Neuronal stem cell (in vitro differentiated cells): ENCODE measurements around the gene IGF2BP3.

Experiments
- DNase-seq: peaks from one replicate; pipeline ENCODE4 v3.0.0-alpha.2; 2013; ENCODE audit warnings: low spot score
- H2AFZ ChIP-seq: one replicate; pipeline ENCODE4 v1.6.1; 2013; ENCODE audit warnings: mild to moderate bottlenecking, low read length, inconsistent platforms
- H2AK5ac ChIP-seq: 2 replicates; pipeline ENCODE4 v1.6.1; 2013; ENCODE audit warnings: low read depth, mild to moderate bottlenecking, inconsistent platforms, low read length, moderate library complexity, mixed read lengths
- H2BK120ac ChIP-seq: 2 replicates; pipeline ENCODE4 v1.6.1; 2013; ENCODE audit warnings: low read depth, mild to moderate bottlenecking, inconsistent platforms, low read length, moderate library complexity, mixed read lengths
- H2BK12ac ChIP-seq: one replicate; pipeline ENCODE4 v1.6.1; 2013; ENCODE audit warnings: low read length, inconsistent platforms
- H2BK15ac ChIP-seq: 2 replicates; pipeline ENCODE4 v1.6.1; 2013; ENCODE audit warnings: mild to moderate bottlenecking, low read length, inconsistent platforms, mixed read lengths
- H2BK5ac ChIP-seq: one replicate; pipeline ENCODE4 v1.6.1; 2013; ENCODE audit warnings: inconsistent platforms, mild to moderate bottlenecking, low read length, moderate library complexity
- H3K14ac ChIP-seq: one replicate; pipeline ENCODE4 v1.6.1; 2013; ENCODE audit warnings: low read length, inconsistent platforms
- H3K18ac ChIP-seq: 2 replicates; pipeline ENCODE4 v1.6.1; 2013; ENCODE audit warnings: low read length, inconsistent platforms
- H3K23ac ChIP-seq: 2 replicates; pipeline ENCODE4 v1.6.1; 2013; ENCODE audit warnings: low read depth, mild to moderate bottlenecking, mixed read lengths, low read length, inconsistent platforms; ENCODE audit not compliant: poor library complexity
- H3K27ac ChIP-seq: replicated peaks from 3 replicates; pipeline ENCODE4 v1.5.1; 2013; ENCODE audit warnings: low read length, inconsistent platforms
- H3K27me3 ChIP-seq, 3 experiments: 2 replicates each; pipeline ENCODE4 v1.6.1; 2013; ENCODE audit warnings: low read length in 3 of 3, mild to moderate bottlenecking in 2 of 3, inconsistent platforms in 1 of 3, low read depth in 1 of 3, mixed read lengths in 1 of 3, moderate library complexity in 1 of 3; ENCODE audit not compliant: control insufficient read depth in 3 of 3, insufficient read depth in 3 of 3
- H3K36me3 ChIP-seq, 2 donors: replicated peaks in 1 of 2; 2 replicates each; pipeline ENCODE4 v1.6.1; 2013; ENCODE audit warnings: low read length in 2 of 2; ENCODE audit not compliant: control insufficient read depth in 2 of 2, insufficient read depth in 2 of 2
- H3K4ac ChIP-seq: 2 replicates; pipeline ENCODE4 v1.6.1; 2013; ENCODE audit warnings: inconsistent platforms, mild to moderate bottlenecking, low read length, moderate library complexity
- H3K4me1 ChIP-seq, 2 donors: 1 replicate in 1 of 2; 2 replicates in 1 of 2; pipeline ENCODE4 v1.6.1; 2013; ENCODE audit warnings: low read length in 2 of 2, low read depth in 1 of 2; ENCODE audit not compliant: control insufficient read depth in 2 of 2, insufficient read depth in 1 of 2
- H3K4me2 ChIP-seq: one replicate; pipeline ENCODE4 v1.6.1; 2013; ENCODE audit warnings: mild to moderate bottlenecking, low read length, inconsistent platforms; ENCODE audit not compliant: insufficient read depth, poor library complexity, severe bottlenecking
- H3K4me3 ChIP-seq, 2 donors: 2 replicates each; pipeline ENCODE4 v1.5.1; 2013; ENCODE audit warnings: low read length in 2 of 2, mild to moderate bottlenecking in 2 of 2, inconsistent platforms in 1 of 2, moderate library complexity in 1 of 2
- H3K79me1 ChIP-seq: one replicate; pipeline ENCODE4 v1.6.1; 2013; ENCODE audit warnings: low read depth, mild to moderate bottlenecking, inconsistent platforms, low read length, moderate library complexity
- H3K9ac ChIP-seq: one replicate; pipeline ENCODE4 v1.6.1; 2013; ENCODE audit warnings: mild to moderate bottlenecking, low read depth, low read length, inconsistent platforms; ENCODE audit not compliant: poor library complexity
- H3K9me3 ChIP-seq, 2 donors: replicated peaks in 1 of 2; 2 replicates each; pipeline versions ENCODE3 to v1.6.1; 2013; ENCODE audit warnings: low read length in 2 of 2, mild to moderate bottlenecking in 2 of 2, inconsistent platforms in 1 of 2, low read depth in 1 of 2, mixed read lengths in 1 of 2, moderate library complexity in 1 of 2; ENCODE audit not compliant: control insufficient read depth in 2 of 2, insufficient read depth in 1 of 2
- H4K8ac ChIP-seq: one replicate; pipeline ENCODE4 v1.6.1; 2013; ENCODE audit warnings: low read depth, mild to moderate bottlenecking, inconsistent platforms, low read length, moderate library complexity
- H4K91ac ChIP-seq: one replicate; pipeline ENCODE4 v1.6.1; 2013; ENCODE audit warnings: low read length, low read depth, mild to moderate bottlenecking, inconsistent platforms; ENCODE audit not compliant: poor library complexity
- WGBS, 2 donors: extraction: QIAGEN DNeasy Blood & Tissue Kit; methylation state at CpG; one replicate each; pipeline ENCODE4 v1.1.7; 2013; ENCODE audit warnings: missing lambda C conversion rate in 2 of 2, mixed read lengths in 1 of 2; ENCODE audit not compliant: insufficient read length in 2 of 2, insufficient replicate concordance in 1 of 2; ENCODE audit errors: extremely low coverage in 2 of 2; 5-methylcytosine and 5-hydroxymethylcytosine counted together

Gene IGF2BP3

GRCh38 chr7:23380961-23381360 is 89.3 kb downstream of the IGF2BP3 start:
- Histone ChIP-seq H3K4ac (no peak overlapping the region), H3K4me1 (no peaks in the 10 kb centered on the region), H4K91ac (no peak overlapping the region), H2AFZ (no peak overlapping the region), H2BK12ac (no peak overlapping the region), H3K14ac (no peak overlapping the region), H3K4me3 (no peak overlapping the region), H4K8ac (no peak overlapping the region), H3K36me3 (peaks cover 2 to 90% of the 10 kb centered on the region in 2 donors), H3K79me1 (peaks cover 2% of the 10 kb centered on the region), H3K18ac (no peak overlapping the region), H2AK5ac (no peak overlapping the region), H3K23ac (no peak overlapping the region), H2BK120ac (no peak overlapping the region), H3K9ac (no peak overlapping the region), H2BK15ac (no peak overlapping the region), H2BK5ac (no peak overlapping the region), H3K9me3 (no peaks in the 10 kb centered on the region), H3K4me2 (no peak overlapping the region), H3K27ac (no peak overlapping the region), H3K27me3 (no peaks in the 10 kb centered on the region)
- no peak for DNase-seq
- no CpG with 5 or more reads among the region's 3 CpGs for WGBS, 2 donors

DNA sequence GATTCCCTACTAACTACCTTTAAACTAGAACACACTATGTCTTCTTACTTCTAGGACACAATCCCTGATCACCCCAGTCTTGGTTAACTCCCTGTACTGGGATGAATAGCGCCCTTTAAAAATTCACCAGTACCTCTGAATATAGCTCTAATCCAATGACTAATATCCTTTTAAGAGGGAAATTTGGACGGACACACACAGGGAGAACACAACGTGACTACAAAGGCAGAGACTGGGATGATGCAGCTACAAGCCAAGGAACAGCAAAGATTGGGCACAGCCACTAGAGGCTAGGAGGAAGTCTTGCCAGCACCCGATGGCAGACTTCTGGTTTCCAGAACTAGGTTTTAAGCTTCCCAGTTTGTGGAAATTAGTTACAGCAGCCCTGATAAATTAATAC is 89.7 kb downstream of the IGF2BP3 start:
- H3K79me1 ChIP-seq: peaks cover 2% of the 10 kb centered on the region
- H4K8ac ChIP-seq: no peak overlapping the region
- no peak overlapping the region for H3K4me2 ChIP-seq
- H3K14ac ChIP-seq: no peak overlapping the region
- H3K4ac ChIP-seq: no peak overlapping the region
- no peak overlapping the region for H2AK5ac ChIP-seq
- H2BK5ac ChIP-seq: no peak overlapping the region
- H3K36me3 ChIP-seq: peaks cover 2 to 90% of the 10 kb centered on the region in 2 donors
- H3K27ac ChIP-seq: no peak overlapping the region
- no peak overlapping the region for H2AFZ ChIP-seq
- H3K9me3 ChIP-seq: no peaks in the 10 kb centered on the region
- H3K9ac ChIP-seq: no peak overlapping the region
- no peak for DNase-seq
- H4K91ac ChIP-seq: no peak overlapping the region
- no peak overlapping the region for H2BK15ac ChIP-seq
- H3K4me1 ChIP-seq: no peaks in the 10 kb centered on the region
- H3K18ac ChIP-seq: no peak overlapping the region
- no CpG with 5 or more reads among the region's 4 CpGs for WGBS, 2 donors
- no peak overlapping the region for H2BK120ac ChIP-seq
- H2BK12ac ChIP-seq: no peak overlapping the region
- no peaks in the 10 kb centered on the region for H3K27me3 ChIP-seq
- no peak overlapping the region for H3K23ac ChIP-seq
- no peak overlapping the region for H3K4me3 ChIP-seq

GRCh38 chr7:23378996-23379395 is 91.3 kb downstream of the IGF2BP3 start:
- no peak overlapping the region for H3K27ac ChIP-seq

GRCh38 chr7:23377134-23377533 is 93.2 kb downstream of the IGF2BP3 start:
- Histone ChIP-seq H2BK120ac (no peak overlapping the region), H2BK12ac (no peak overlapping the region), H2AFZ (no peak overlapping the region), H3K36me3 (peaks cover 3 to 88% of the 10 kb centered on the region in 2 donors), H3K18ac (no peak overlapping the region), H2BK15ac (no peak overlapping the region), H3K4me2 (no peak overlapping the region), H3K9ac (no peak overlapping the region), H3K9me3 (no peaks in the 10 kb centered on the region), H2AK5ac (no peak overlapping the region), H4K8ac (no peak overlapping the region), H3K4ac (no peak overlapping the region), H3K23ac (no peak overlapping the region), H3K27ac (no peak overlapping the region), H3K4me3 (no peak overlapping the region), H3K79me1 (peaks cover 5% of the 10 kb centered on the region), H3K27me3 (no peaks in the 10 kb centered on the region), H4K91ac (no peak overlapping the region), H2BK5ac (no peak overlapping the region), H3K4me1 (peaks cover 0 to 2% of the 10 kb centered on the region in 2 donors), H3K14ac (no peak overlapping the region)
- WGBS, 2 donors: no CpG with 5 or more reads among the region's 3 CpGs
- DNase-seq: no peak

More at GRCh38 chr7:23378996-23379395, 91.3 kb downstream of the IGF2BP3 start:
- no peak overlapping the region for H3K4me3 ChIP-seq
- H3K14ac ChIP-seq: no peak overlapping the region
- H2BK15ac ChIP-seq: no peak overlapping the region
- H3K4ac ChIP-seq: no peak overlapping the region
- H4K8ac ChIP-seq: no peak overlapping the region
- no peak overlapping the region for H3K9ac ChIP-seq
- no peaks in the 10 kb centered on the region for H3K27me3 ChIP-seq
- WGBS, 2 donors: no CpG with 5 or more reads among the region's 1 CpG
- no peak overlapping the region for H2AK5ac ChIP-seq
- no peak overlapping the region for H2AFZ ChIP-seq
- H2BK12ac ChIP-seq: no peak overlapping the region
- no peak overlapping the region for H4K91ac ChIP-seq
- DNase-seq: no peak
- H3K4me2 ChIP-seq: no peak overlapping the region
- peaks cover 2% of the 10 kb centered on the region for H3K79me1 ChIP-seq
- H3K9me3 ChIP-seq: no peaks in the 10 kb centered on the region
- no peak overlapping the region for H2BK5ac ChIP-seq
- no peaks in the 10 kb centered on the region for H3K4me1 ChIP-seq
- no peak overlapping the region for H3K23ac ChIP-seq
- H3K36me3 ChIP-seq: peaks cover 2 to 90% of the 10 kb centered on the region in 2 donors
- no peak overlapping the region for H2BK120ac ChIP-seq
- H3K18ac ChIP-seq: no peak overlapping the region
